22Rv1 (cell line): ENCODE measurements around the gene POLN.

ENCODE experiments used
- H3K27ac ChIP-seq: fragments of 450-650 bp; 2 replicates; pipeline ENCODE4 v1.5.1; 2017
- CTCF ChIP-seq: fragments of 450-650 bp; IDR thresholded peaks from 2 replicates; pipeline ENCODE4 v1.5.1; 2017; ENCODE audit warnings: mild to moderate bottlenecking
- ZFX ChIP-seq: fragments of 450-650 bp; IDR thresholded peaks from 2 replicates; pipeline ENCODE4 v1.6.1; 2017; ENCODE audit warnings: antibody characterized with exemption, borderline replicate concordance

POLN gene

GRCh38 chr4:2247128-2248043 is 5.5 kb upstream of the POLN start:
- no peak for TF ChIP-seq CTCF
- no peak for TF ChIP-seq ZFX
- no peak overlapping the region for H3K27ac ChIP-seq

DNA sequence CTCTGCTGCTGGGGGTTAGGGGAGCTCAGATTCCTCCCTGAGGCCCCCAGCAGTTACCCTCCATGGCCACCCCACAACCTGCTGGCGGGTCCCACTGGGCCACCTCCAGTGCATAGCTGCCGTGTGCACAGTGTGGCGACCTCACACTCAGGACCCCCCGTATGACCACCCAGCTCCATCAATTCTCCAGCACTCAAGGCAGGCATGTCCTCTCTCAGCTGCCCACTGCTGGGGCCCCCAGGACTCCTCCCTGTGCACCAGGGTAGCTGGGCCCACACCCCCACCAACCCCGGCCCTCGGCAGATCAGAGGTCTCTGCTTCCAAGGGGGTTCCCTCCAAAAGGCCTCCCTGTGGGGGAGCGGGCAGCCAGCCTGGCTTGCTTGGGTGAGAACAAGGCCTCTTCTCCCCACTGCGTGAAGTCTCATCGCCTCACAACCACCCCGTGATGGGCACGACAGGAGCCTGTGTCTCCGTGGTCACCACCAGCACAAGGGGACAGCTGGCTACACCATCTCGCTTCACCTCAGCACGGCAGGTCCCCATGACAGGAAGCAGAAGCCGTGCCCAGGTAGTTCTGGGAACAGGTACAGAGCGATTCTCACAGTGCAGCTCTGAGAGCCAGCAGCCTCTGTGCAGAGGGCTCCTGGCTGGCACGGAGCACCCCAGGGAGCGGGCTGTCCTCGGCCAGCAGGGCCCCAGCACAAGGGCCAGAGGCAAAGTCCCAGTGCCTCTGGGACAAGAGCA is 4.6 kb upstream of the POLN start:
- TF ChIP-seq CTCF (no peak), ZFX (no peak)

GRCh38 chr4:2245787-2246275 is 3.9 kb upstream of the POLN start:
- no peak overlapping the region for H3K27ac ChIP-seq
- TF ChIP-seq CTCF (no peak), ZFX (no peak)

More for the DNA sequence above, 4.6 kb upstream of the POLN start:
- H3K27ac ChIP-seq: no peak overlapping the region

DNA sequence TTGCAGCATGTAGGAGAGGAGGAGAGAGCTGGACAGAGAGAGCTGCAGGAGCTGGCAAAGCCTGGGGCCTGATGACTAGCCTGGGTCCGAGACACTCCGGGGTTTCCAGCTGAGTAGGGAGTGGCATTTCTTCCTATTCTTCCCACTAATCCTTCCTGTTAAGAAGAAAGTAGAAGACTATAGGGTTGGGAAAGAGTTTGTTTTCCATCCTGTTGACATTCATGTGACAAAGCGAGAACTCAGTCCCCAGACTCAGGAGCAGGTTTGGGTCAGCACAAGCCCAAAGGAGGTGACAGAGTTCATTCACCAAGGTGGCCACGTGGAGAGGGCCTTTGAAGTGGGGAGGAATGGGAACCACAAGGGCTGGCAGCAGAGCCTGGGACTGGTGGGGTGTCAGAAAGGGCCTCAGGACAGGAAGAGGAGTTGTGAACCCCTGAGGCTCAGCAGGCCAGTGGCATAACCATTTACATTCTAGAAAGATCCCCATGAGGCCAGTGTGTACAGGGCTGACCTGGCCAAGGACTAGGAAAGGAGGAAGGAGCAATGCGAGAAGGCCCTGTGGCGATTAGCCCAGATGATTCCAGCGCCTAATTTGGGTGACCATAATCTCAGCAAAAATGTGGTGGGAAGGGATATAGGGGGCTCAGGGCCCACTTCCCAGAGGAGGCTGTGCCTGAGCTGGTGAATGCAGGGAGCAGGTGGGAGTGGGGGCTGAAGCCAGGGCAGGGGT is 3.3 kb upstream of the POLN start:
- H3K27ac ChIP-seq: no peak overlapping the region
- TF ChIP-seq CTCF: no peak
- TF ChIP-seq ZFX: no peak

GRCh38 chr4:2243681-2244380 is 1.9 kb upstream of the POLN start:
- H3K27ac ChIP-seq: no peak overlapping the region
- TF ChIP-seq CTCF: no peak
- no peak for TF ChIP-seq ZFX

DNA sequence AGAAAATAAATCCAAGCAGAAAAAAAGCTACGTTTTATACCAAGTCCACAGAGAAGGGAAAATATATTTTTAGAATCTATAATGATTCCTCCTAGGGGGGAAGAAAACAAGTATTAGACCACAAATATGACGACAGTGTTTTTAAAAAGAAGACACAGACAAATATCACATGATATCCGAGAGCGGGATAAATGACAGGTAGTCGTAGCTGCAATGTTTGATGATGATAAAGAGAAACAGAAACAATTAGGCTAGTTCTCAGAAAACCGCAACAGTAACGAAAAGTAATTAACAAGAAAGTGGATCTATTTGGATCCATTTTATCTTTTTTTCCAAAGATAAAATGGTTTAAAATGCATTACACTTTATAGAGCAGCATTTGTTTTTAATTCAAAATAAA is 918 bp downstream of the POLN start:
- H3K27ac ChIP-seq: peak overlapping the region; percentile 55
- TF ChIP-seq CTCF (no peak), ZFX (no peak)
